ENCODE results near the gene DNTTIP2.
"Not testable (repeated sequence)": the region's sequence is repeated elsewhere in the genome, so short reads cannot be mapped to it uniquely, and the experiment has no call there.

DNTTIP2 gene

GRCh38 chr1:93871366-93871765 lies 7.6 kb downstream of the DNTTIP2 start:
- Histone ChIP-seq H3K4me3 (ENCODE audit: low read length) (no peak overlapping the region), H3K27ac (ENCODE audit: low read depth, low read length) (no peak overlapping the region), H3K9me2 (replicated peaks; ENCODE audit: control insufficient read depth, low read length) (no peaks in the 10 kb centered on the region), H3K79me2 (ENCODE audit: control insufficient read depth, low read length) (peaks cover 26% of the 10 kb centered on the region), H3K36me3 (ENCODE audit: control insufficient read depth, low read length) (peaks cover 82% of the 10 kb centered on the region), H3K9me3 (ENCODE audit: control insufficient read depth, insufficient read depth, low read length) (no peaks in the 10 kb centered on the region), H3F3A (ENCODE audit: control insufficient read depth, insufficient read depth) (peaks cover 15% of the 10 kb centered on the region), H3K27me3 (ENCODE audit: control insufficient read depth, low read length) (no peaks in the 10 kb centered on the region), H3K4me1 (ENCODE audit: control insufficient read depth, low read length) (peaks cover 5% of the 10 kb centered on the region), H4K20me1 (ENCODE audit: control insufficient read depth, insufficient read depth, low read depth, low read length) (peaks cover 4% of the 10 kb centered on the region; the same call in 1 of the 2 replicates), H3K4me2 (ENCODE audit: low read length) (no peak overlapping the region)
- TF ChIP-seq EZH2phosphoT487 (IDR thresholded peaks at IDR 0.05; ENCODE audit: borderline replicate concordance, low read length) (no peak), CTCF (IDR thresholded peaks at IDR 0.05; ENCODE audit: low read depth, low read length, poor library complexity, severe bottlenecking) (no peak)

- H3K27ac ChIP-seq (ENCODE audit: low read depth, low read length): no peak overlapping the region
- H3K9me2 ChIP-seq (replicated peaks; ENCODE audit: control insufficient read depth, low read length): no peaks in the 10 kb centered on the region
- peaks cover 21% of the 10 kb centered on the region for H3F3A ChIP-seq (ENCODE audit: control insufficient read depth, insufficient read depth)
- no peaks in the 10 kb centered on the region for H3K4me1 ChIP-seq (ENCODE audit: control insufficient read depth, low read length)
- peaks cover 67% of the 10 kb centered on the region for H3K36me3 ChIP-seq (ENCODE audit: control insufficient read depth, low read length)
- H3K27me3 ChIP-seq (ENCODE audit: control insufficient read depth, low read length): no peaks in the 10 kb centered on the region
- peaks cover 10% of the 10 kb centered on the region for H3K79me2 ChIP-seq (ENCODE audit: control insufficient read depth, low read length)
- peaks cover 4% of the 10 kb centered on the region; the same call in 1 of the 2 replicates for H4K20me1 ChIP-seq (ENCODE audit: control insufficient read depth, insufficient read depth, low read depth, low read length)
- H3K9me3 ChIP-seq (ENCODE audit: control insufficient read depth, insufficient read depth, low read length): no peaks in the 10 kb centered on the region
- no peak overlapping the region for H3K4me2 ChIP-seq (ENCODE audit: low read length)
- TF ChIP-seq EZH2phosphoT487 (IDR thresholded peaks at IDR 0.05; ENCODE audit: borderline replicate concordance, low read length) (no peak), CTCF (IDR thresholded peaks at IDR 0.05; ENCODE audit: low read depth, low read length, poor library complexity, severe bottlenecking) (no peak)
- H3K4me3 ChIP-seq (ENCODE audit: low read length): no peak overlapping the region
Measured at GRCh38 chr1:93869653-93870052, 9.4 kb downstream of the DNTTIP2 start.

DNA sequence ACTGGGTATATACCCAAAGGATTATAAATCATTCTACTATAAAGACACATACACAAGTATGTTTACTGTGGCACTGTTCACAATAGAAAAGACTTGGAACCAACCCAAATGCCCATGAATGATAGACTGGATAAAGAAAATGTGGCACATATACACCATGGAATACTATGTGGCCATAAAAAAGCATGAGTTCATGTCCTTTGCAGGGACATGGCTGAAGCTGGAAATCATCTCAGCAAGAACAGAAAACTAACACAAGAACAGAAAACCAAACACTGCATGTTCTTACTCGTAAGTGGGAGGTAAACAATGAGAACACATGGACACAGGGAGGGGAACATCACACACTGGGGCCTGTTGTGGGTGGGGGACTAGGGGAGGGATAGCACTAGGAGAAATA lies 10.5 kb downstream of the DNTTIP2 start:
- not testable (repeated sequence) for H3K4me2 ChIP-seq (ENCODE audit: low read length); H3K9me3 ChIP-seq (ENCODE audit: control insufficient read depth, insufficient read depth, low read length); H3K79me2 ChIP-seq (ENCODE audit: control insufficient read depth, low read length); H3K4me3 ChIP-seq (ENCODE audit: low read length); H3K4me1 ChIP-seq (ENCODE audit: control insufficient read depth, low read length); H3K9me2 ChIP-seq (replicated peaks; ENCODE audit: control insufficient read depth, low read length); H3K27ac ChIP-seq (ENCODE audit: low read depth, low read length); H3K27me3 ChIP-seq (ENCODE audit: control insufficient read depth, low read length); H4K20me1 ChIP-seq (ENCODE audit: control insufficient read depth, insufficient read depth, low read depth, low read length)
- H3K36me3 ChIP-seq (ENCODE audit: control insufficient read depth, low read length): peaks cover 55% of the 10 kb centered on the region
- peaks cover 21% of the 10 kb centered on the region for H3F3A ChIP-seq (ENCODE audit: control insufficient read depth, insufficient read depth)

GRCh38 chr1:93865253-93865652 lies 13.8 kb downstream of the DNTTIP2 start:
- H3K4me1 ChIP-seq (ENCODE audit: control insufficient read depth, low read length): no peaks in the 10 kb centered on the region
- no peak overlapping the region for H3K27ac ChIP-seq (ENCODE audit: low read depth, low read length)
- peaks cover 24% of the 10 kb centered on the region for H3K36me3 ChIP-seq (ENCODE audit: control insufficient read depth, low read length)
- no peaks in the 10 kb centered on the region for H4K20me1 ChIP-seq (ENCODE audit: control insufficient read depth, insufficient read depth, low read depth, low read length)
- H3K27me3 ChIP-seq (ENCODE audit: control insufficient read depth, low read length): peaks cover 3% of the 10 kb centered on the region; the same call in 1 of the 2 replicates
- TF ChIP-seq CTCF (IDR thresholded peaks at IDR 0.05; ENCODE audit: low read depth, low read length, poor library complexity, severe bottlenecking) (no peak), EZH2phosphoT487 (IDR thresholded peaks at IDR 0.05; ENCODE audit: borderline replicate concordance, low read length) (no peak)
- H3K9me2 ChIP-seq (replicated peaks; ENCODE audit: control insufficient read depth, low read length): no peaks in the 10 kb centered on the region
- peaks cover 14% of the 10 kb centered on the region for H3F3A ChIP-seq (ENCODE audit: control insufficient read depth, insufficient read depth)
- H3K4me2 ChIP-seq (ENCODE audit: low read length): no peak overlapping the region
- no peak overlapping the region for H3K4me3 ChIP-seq (ENCODE audit: low read length)
- no peaks in the 10 kb centered on the region for H3K9me3 ChIP-seq (ENCODE audit: control insufficient read depth, insufficient read depth, low read length)
- no peaks in the 10 kb centered on the region for H3K79me2 ChIP-seq (ENCODE audit: control insufficient read depth, low read length)

Data from DOHH2 (cell line).